ENCODE results near the gene KCNJ18.
"Not testable (repeated sequence)": the region's sequence is repeated elsewhere in the genome, so short reads cannot be mapped to it uniquely, and the experiment has no call there.

KCNJ18 gene

GRCh38 chr17:21699573-21700236 lies 7.4 kb downstream of the KCNJ18 start:
- H4K20me1 ChIP-seq (ENCODE audit: insufficient read depth, low read length); H3K36me3 ChIP-seq (ENCODE audit: insufficient read depth, low read length); ATAC-seq (ENCODE audit: insufficient read depth, low read depth); H2AFZ ChIP-seq (ENCODE audit: low read depth, low read length); DNase-seq; H3K27ac ChIP-seq (ENCODE audit: low read length); H3K4me1 ChIP-seq (ENCODE audit: insufficient read depth, low read length); H3K4me3 ChIP-seq (ENCODE audit: low read depth in 1 of 2, low read length in 2 of 2); H3K79me2 ChIP-seq (ENCODE audit: insufficient read depth, low read length); H3K27me3 ChIP-seq (ENCODE audit: insufficient read depth, low read length, poor library complexity); H3K9ac ChIP-seq (ENCODE audit: low read depth, low read length); H3K4me2 ChIP-seq (ENCODE audit: insufficient read depth, low read length); H3K9me3 ChIP-seq (ENCODE audit: insufficient read depth, low read length, severe bottlenecking): not testable (repeated sequence)

- H3K9me3 ChIP-seq (ENCODE audit: insufficient read depth, low read length, severe bottlenecking); H3K4me2 ChIP-seq (ENCODE audit: insufficient read depth, low read length); H3K4me1 ChIP-seq (ENCODE audit: insufficient read depth, low read length); ATAC-seq (ENCODE audit: insufficient read depth, low read depth); H2AFZ ChIP-seq (ENCODE audit: low read depth, low read length); DNase-seq; H3K4me3 ChIP-seq (ENCODE audit: low read depth in 1 of 2, low read length in 2 of 2); H4K20me1 ChIP-seq (ENCODE audit: insufficient read depth, low read length); H3K9ac ChIP-seq (ENCODE audit: low read depth, low read length); H3K27ac ChIP-seq (ENCODE audit: low read length); H3K36me3 ChIP-seq (ENCODE audit: insufficient read depth, low read length); H3K27me3 ChIP-seq (ENCODE audit: insufficient read depth, low read length, poor library complexity); H3K79me2 ChIP-seq (ENCODE audit: insufficient read depth, low read length): not testable (repeated sequence)
These were observed 8.8 kb downstream of the KCNJ18 start for GRCh38 chr17:21701090-21701489.

- not testable (repeated sequence) for H3K4me3 ChIP-seq (ENCODE audit: low read depth in 1 of 2, low read length in 2 of 2); H3K4me1 ChIP-seq (ENCODE audit: insufficient read depth, low read length); H4K20me1 ChIP-seq (ENCODE audit: insufficient read depth, low read length); H3K9me3 ChIP-seq (ENCODE audit: insufficient read depth, low read length, severe bottlenecking); DNase-seq; H3K36me3 ChIP-seq (ENCODE audit: insufficient read depth, low read length); H2AFZ ChIP-seq (ENCODE audit: low read depth, low read length); H3K27ac ChIP-seq (ENCODE audit: low read length); H3K27me3 ChIP-seq (ENCODE audit: insufficient read depth, low read length, poor library complexity); ATAC-seq (ENCODE audit: insufficient read depth, low read depth); H3K4me2 ChIP-seq (ENCODE audit: insufficient read depth, low read length); H3K9ac ChIP-seq (ENCODE audit: low read depth, low read length); H3K79me2 ChIP-seq (ENCODE audit: insufficient read depth, low read length)
These were observed 9.7 kb downstream of the KCNJ18 start for GRCh38 chr17:21702029-21702428.

- not testable (repeated sequence) for H3K4me1 ChIP-seq (ENCODE audit: insufficient read depth, low read length); H3K36me3 ChIP-seq (ENCODE audit: insufficient read depth, low read length); H3K27me3 ChIP-seq (ENCODE audit: insufficient read depth, low read length, poor library complexity); H2AFZ ChIP-seq (ENCODE audit: low read depth, low read length); ATAC-seq (ENCODE audit: insufficient read depth, low read depth); H3K79me2 ChIP-seq (ENCODE audit: insufficient read depth, low read length); H3K27ac ChIP-seq (ENCODE audit: low read length); H4K20me1 ChIP-seq (ENCODE audit: insufficient read depth, low read length); H3K4me3 ChIP-seq (ENCODE audit: low read depth in 1 of 2, low read length in 2 of 2); DNase-seq; H3K9me3 ChIP-seq (ENCODE audit: insufficient read depth, low read length, severe bottlenecking); H3K4me2 ChIP-seq (ENCODE audit: insufficient read depth, low read length); H3K9ac ChIP-seq (ENCODE audit: low read depth, low read length)
These were observed 10.2 kb downstream of the KCNJ18 start for GRCh38 chr17:21702521-21702920.

- H3K4me1 ChIP-seq (ENCODE audit: insufficient read depth, low read length); H3K36me3 ChIP-seq (ENCODE audit: insufficient read depth, low read length); ATAC-seq (ENCODE audit: insufficient read depth, low read depth); H3K27ac ChIP-seq (ENCODE audit: low read length); H3K27me3 ChIP-seq (ENCODE audit: insufficient read depth, low read length, poor library complexity); H3K4me2 ChIP-seq (ENCODE audit: insufficient read depth, low read length); H3K9ac ChIP-seq (ENCODE audit: low read depth, low read length); H3K79me2 ChIP-seq (ENCODE audit: insufficient read depth, low read length); H4K20me1 ChIP-seq (ENCODE audit: insufficient read depth, low read length); H3K9me3 ChIP-seq (ENCODE audit: insufficient read depth, low read length, severe bottlenecking); H3K4me3 ChIP-seq (ENCODE audit: low read depth in 1 of 2, low read length in 2 of 2); H2AFZ ChIP-seq (ENCODE audit: low read depth, low read length); DNase-seq: not testable (repeated sequence)
These were observed 10.8 kb downstream of the KCNJ18 start for GRCh38 chr17:21702940-21703640.

GRCh38 chr17:21703891-21704872 lies 11.9 kb downstream of the KCNJ18 start:
- not testable (repeated sequence) for H3K27me3 ChIP-seq (ENCODE audit: insufficient read depth, low read length, poor library complexity); H3K9ac ChIP-seq (ENCODE audit: low read depth, low read length); H3K4me2 ChIP-seq (ENCODE audit: insufficient read depth, low read length); H3K9me3 ChIP-seq (ENCODE audit: insufficient read depth, low read length, severe bottlenecking); H3K27ac ChIP-seq (ENCODE audit: low read length); ATAC-seq (ENCODE audit: insufficient read depth, low read depth); H3K4me3 ChIP-seq (ENCODE audit: low read depth in 1 of 2, low read length in 2 of 2); H4K20me1 ChIP-seq (ENCODE audit: insufficient read depth, low read length); H2AFZ ChIP-seq (ENCODE audit: low read depth, low read length); H3K79me2 ChIP-seq (ENCODE audit: insufficient read depth, low read length); DNase-seq; H3K4me1 ChIP-seq (ENCODE audit: insufficient read depth, low read length); H3K36me3 ChIP-seq (ENCODE audit: insufficient read depth, low read length)
